ENCODE results near the gene DELE1.

Gene DELE1

GRCh38 chr5:141879426-141879759, 44.3 kb upstream of the DELE1 start:
- H3K36me3 ChIP-seq (ENCODE audit: insufficient read depth, low read length), result no peaks in the 10 kb centered on the region
- peaks cover 8% of the 10 kb centered on the region; the same call in 1 of the 2 replicates for H4K20me1 ChIP-seq (ENCODE audit: insufficient read depth, low read length)
- no peaks in the 10 kb centered on the region for H3K9me3 ChIP-seq (ENCODE audit: insufficient read depth, low read length, severe bottlenecking)
- no peaks in the 10 kb centered on the region for H3K79me2 ChIP-seq (ENCODE audit: insufficient read depth, low read length)
- no peak overlapping the region for H3K9ac ChIP-seq (ENCODE audit: low read depth, low read length)
- H3K4me1 ChIP-seq (ENCODE audit: insufficient read depth, low read length), result peaks cover 11% of the 10 kb centered on the region
- H3K4me2 ChIP-seq (ENCODE audit: insufficient read depth, low read length), result no peak overlapping the region
- DNase-seq (no peak), ATAC-seq (ENCODE audit: insufficient read depth, low read depth) (no peak)
- TF ChIP-seq CTCF (IDR thresholded peaks at IDR 0.05; ENCODE audit: borderline replicate concordance, extremely low read depth, low read length, poor library complexity, severe bottlenecking) (no peak), EZH2 (IDR thresholded peaks at IDR 0.05; ENCODE audit: borderline replicate concordance, low read depth, low read length, severe bottlenecking) (no peak)
- H3K27me3 ChIP-seq (ENCODE audit: insufficient read depth, low read length, poor library complexity), result peaks cover 18% of the 10 kb centered on the region
- no peak overlapping the region for H3K27ac ChIP-seq (ENCODE audit: low read length)
- no peak overlapping the region for H2AFZ ChIP-seq (ENCODE audit: low read depth, low read length)
- no peak overlapping the region for H3K4me3 ChIP-seq (ENCODE audit: low read depth in 1 of 2, low read length in 2 of 2)

DNA sequence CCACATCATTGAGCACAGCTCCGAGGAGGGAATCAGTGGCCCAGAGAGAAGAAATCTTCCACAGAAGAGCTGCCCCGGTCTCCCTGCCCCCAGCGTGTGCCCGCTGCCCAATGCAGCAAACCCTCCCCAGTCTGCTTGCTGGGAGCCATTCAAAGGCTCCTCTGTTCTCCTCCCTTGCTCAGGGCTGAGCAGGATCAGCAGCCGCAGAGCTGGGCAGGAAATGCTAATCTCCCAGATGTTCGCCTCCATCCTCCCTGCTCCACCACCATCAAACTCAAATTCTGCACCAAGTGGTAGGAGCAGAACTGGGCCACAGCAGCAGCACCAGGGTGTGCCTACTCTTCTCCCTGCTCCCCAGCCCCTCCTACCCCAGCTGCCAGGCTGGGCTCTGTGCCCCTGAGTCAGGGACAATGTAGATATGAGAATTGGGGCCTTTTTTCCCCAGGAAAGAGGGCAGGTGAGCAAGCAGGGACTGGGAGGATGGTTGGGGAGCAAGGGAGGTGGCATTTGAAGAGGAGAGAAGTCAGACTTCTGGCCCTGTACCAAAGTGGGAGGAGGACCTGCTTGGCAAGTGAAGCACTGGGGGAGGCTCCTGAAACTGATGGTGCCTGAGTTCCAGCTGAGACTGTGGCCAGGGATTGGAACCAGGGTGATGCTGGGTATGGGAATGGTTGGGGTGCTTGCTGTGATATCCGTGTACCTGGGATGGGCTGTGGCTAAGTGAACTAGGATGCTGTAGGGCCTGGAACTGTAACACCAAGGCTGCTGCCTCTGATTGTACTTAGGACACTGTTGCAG, 43.5 kb upstream of the DELE1 start:
- Histone ChIP-seq H3K4me2 (ENCODE audit: insufficient read depth, low read length) (no peak overlapping the region), H3K4me3 (ENCODE audit: low read depth in 1 of 2, low read length in 2 of 2) (no peak overlapping the region), H3K27ac (ENCODE audit: low read length) (no peak overlapping the region), H4K20me1 (ENCODE audit: insufficient read depth, low read length) (peaks cover 7% of the 10 kb centered on the region; the same call in 1 of the 2 replicates), H3K27me3 (ENCODE audit: insufficient read depth, low read length, poor library complexity) (peaks cover 20% of the 10 kb centered on the region), H3K36me3 (ENCODE audit: insufficient read depth, low read length) (no peaks in the 10 kb centered on the region), H2AFZ (ENCODE audit: low read depth, low read length) (no peak overlapping the region), H3K9me3 (ENCODE audit: insufficient read depth, low read length, severe bottlenecking) (no peaks in the 10 kb centered on the region), H3K4me1 (ENCODE audit: insufficient read depth, low read length) (peaks cover 11% of the 10 kb centered on the region), H3K79me2 (ENCODE audit: insufficient read depth, low read length) (no peaks in the 10 kb centered on the region), H3K9ac (ENCODE audit: low read depth, low read length) (no peak overlapping the region)
- ATAC-seq (ENCODE audit: insufficient read depth, low read depth), result no peak
- TF ChIP-seq EZH2 (IDR thresholded peaks at IDR 0.05; ENCODE audit: borderline replicate concordance, low read depth, low read length, severe bottlenecking) (no peak), CTCF (IDR thresholded peaks at IDR 0.05; ENCODE audit: borderline replicate concordance, extremely low read depth, low read length, poor library complexity, severe bottlenecking) (no peak)
- no peak for DNase-seq

- H3K27ac ChIP-seq (ENCODE audit: low read length), result no peak overlapping the region
- H3K27me3 ChIP-seq (ENCODE audit: insufficient read depth, low read length, poor library complexity), result peaks cover 18% of the 10 kb centered on the region
- ATAC-seq (ENCODE audit: insufficient read depth, low read depth), result no peak
- H3K4me2 ChIP-seq (ENCODE audit: insufficient read depth, low read length), result no peak overlapping the region
- peaks cover 7% of the 10 kb centered on the region; the same call in 1 of the 2 replicates for H4K20me1 ChIP-seq (ENCODE audit: insufficient read depth, low read length)
- TF ChIP-seq CTCF (IDR thresholded peaks at IDR 0.05; ENCODE audit: borderline replicate concordance, extremely low read depth, low read length, poor library complexity, severe bottlenecking), result no peak
- DNase-seq, result no peak
- H3K36me3 ChIP-seq (ENCODE audit: insufficient read depth, low read length), result no peaks in the 10 kb centered on the region
- H3K4me3 ChIP-seq (ENCODE audit: low read depth in 1 of 2, low read length in 2 of 2), result no peak overlapping the region
- no peak overlapping the region for H3K9ac ChIP-seq (ENCODE audit: low read depth, low read length)
- peaks cover 11% of the 10 kb centered on the region for H3K4me1 ChIP-seq (ENCODE audit: insufficient read depth, low read length)
- H3K79me2 ChIP-seq (ENCODE audit: insufficient read depth, low read length), result no peaks in the 10 kb centered on the region
- H3K9me3 ChIP-seq (ENCODE audit: insufficient read depth, low read length, severe bottlenecking), result no peaks in the 10 kb centered on the region
- no peak overlapping the region for H2AFZ ChIP-seq (ENCODE audit: low read depth, low read length)
Measured at GRCh38 chr5:141880961-141881801, 42.5 kb upstream of the DELE1 start.
